OCI-LY3 (cell line): ENCODE results near the gene ZSCAN31.
A peak's percentile ranks its signal among the peaks of the same experiment; 100 is the strongest.

Source experiments
- H2AFZ ChIP-seq: fragments of 200-600, 300-600 bp; shearing (Covaris generic); 2 replicates; pipeline ENCODE4 v1.6.0; 2014; ENCODE audit warnings: antibody characterized with exemption, low read depth, low read length
- H3K27ac ChIP-seq: fragments of 200-600, 300-600 bp; sonication (generic); 2 replicates; pipeline ENCODE4 v1.5.1; 2014; ENCODE audit warnings: mild to moderate bottlenecking, low read length, moderate library complexity, mixed read lengths
- H3K27me3 ChIP-seq: fragments of 200-600, 300-600 bp; sonication (generic); 2 replicates; pipeline ENCODE4 v1.6.1; 2014; ENCODE audit warnings: low read depth, low read length, mixed read lengths
- H3K36me3 ChIP-seq: fragments of 200-600, 300-600 bp; sonication (generic); replicated peaks from 2 replicates; pipeline ENCODE3; 2014; ENCODE audit warnings: low read depth, low read length, mixed read lengths
- H3K4me1 ChIP-seq: fragments of 300-600, 200-600 bp; sonication (generic); 2 replicates; pipeline ENCODE4 v1.6.1; 2014; ENCODE audit warnings: low read length, mixed read lengths
- H3K4me2 ChIP-seq: fragments of 200-600, 300-600 bp; sonication (generic); 2 replicates; pipeline ENCODE4 v1.6.1; 2014; ENCODE audit warnings: low read length, mixed read lengths
- H3K4me3 ChIP-seq: fragments of 300-600, 200-600 bp; sonication (generic); 2 replicates; pipeline ENCODE4 v1.5.1; 2014; ENCODE audit warnings: antibody characterized with exemption, mild to moderate bottlenecking, low read length, moderate library complexity
- H3K79me2 ChIP-seq: fragments of 300-600, 200-600 bp; shearing (Covaris generic); 2 replicates; pipeline ENCODE4 v1.6.1; 2014; ENCODE audit warnings: mild to moderate bottlenecking, low read length, mixed read lengths
- H3K9ac ChIP-seq: fragments of 300-600, 200-600 bp; shearing (Covaris generic); 2 replicates; pipeline ENCODE4 v1.6.0; 2014; ENCODE audit warnings: mild to moderate bottlenecking, low read length, moderate library complexity
- H3K9me3 ChIP-seq: fragments of 200-600, 300-600 bp; shearing (Covaris generic); 2 replicates; pipeline ENCODE4 v1.6.1; 2014; ENCODE audit warnings: low read length, mixed read lengths; ENCODE audit not compliant: insufficient read depth
- H4K20me1 ChIP-seq: fragments of 200-600, 300-600 bp; sonication (generic); 2 replicates; pipeline ENCODE4 v1.6.1; 2016; ENCODE audit warnings: low read length, mixed read lengths; ENCODE audit not compliant: insufficient read depth
- CTCF ChIP-seq: fragments of 200-600, 300-600 bp; sonication (generic); IDR thresholded peaks from 2 replicates; pipeline ENCODE4 v1.5.1; 2014; ENCODE audit warnings: antibody characterized with exemption, low read length, low read depth
- EZH2phosphoT487 ChIP-seq: fragments of 200-600 bp; shearing (Covaris generic); IDR thresholded peaks from 2 replicates; pipeline ENCODE4 v1.6.1; 2018; ENCODE audit warnings: antibody characterized with exemption, mixed run types, low read depth

Gene ZSCAN31

GRCh38 chr6:28353356-28353755 lies 17.4 kb upstream of the ZSCAN31 start:
- no peaks in the 10 kb centered on the region for H3K27me3 ChIP-seq
- peaks cover 6% of the 10 kb centered on the region for H3K36me3 ChIP-seq
- H3K4me1 ChIP-seq: peaks cover 13% of the 10 kb centered on the region
- no peak overlapping the region for H3K4me2 ChIP-seq
- H3K9ac ChIP-seq: no peak overlapping the region
- H2AFZ ChIP-seq: no peak overlapping the region
- H3K4me3 ChIP-seq: no peak overlapping the region
- peaks cover 17% of the 10 kb centered on the region for H3K79me2 ChIP-seq
- no peaks in the 10 kb centered on the region for H4K20me1 ChIP-seq
- TF ChIP-seq EZH2phosphoT487 (no peak), CTCF (no peak)
- H3K9me3 ChIP-seq: no peaks in the 10 kb centered on the region
- H3K27ac ChIP-seq: no peak overlapping the region

GRCh38 chr6:28351493-28351925 lies 15.6 kb upstream of the ZSCAN31 start:
- Histone ChIP-seq H3K27ac (no peak overlapping the region), H3K9ac (no peak overlapping the region)

GRCh38 chr6:28351087-28351486 lies 15.1 kb upstream of the ZSCAN31 start:
- no peaks in the 10 kb centered on the region for H3K27me3 ChIP-seq
- no peaks in the 10 kb centered on the region for H3K9me3 ChIP-seq
- H3K27ac ChIP-seq: no peak overlapping the region
- H4K20me1 ChIP-seq: no peaks in the 10 kb centered on the region
- peaks cover 13% of the 10 kb centered on the region for H3K4me1 ChIP-seq
- H3K9ac ChIP-seq: no peak overlapping the region
- peak overlapping the region; percentile 68 for H3K4me2 ChIP-seq
- H3K4me3 ChIP-seq: no peak overlapping the region
- TF ChIP-seq EZH2phosphoT487 (no peak), CTCF (no peak)
- H3K79me2 ChIP-seq: peaks cover 17% of the 10 kb centered on the region
- peaks cover 6% of the 10 kb centered on the region for H3K36me3 ChIP-seq
- no peak overlapping the region for H2AFZ ChIP-seq

More at GRCh38 chr6:28351493-28351925, 15.6 kb upstream of the ZSCAN31 start:
- no peak overlapping the region for H3K4me3 ChIP-seq
- H3K27me3 ChIP-seq: no peaks in the 10 kb centered on the region
- no peaks in the 10 kb centered on the region for H3K9me3 ChIP-seq
- no peak overlapping the region for H2AFZ ChIP-seq
- TF ChIP-seq CTCF (no peak), EZH2phosphoT487 (no peak)
- no peaks in the 10 kb centered on the region for H4K20me1 ChIP-seq
- peaks cover 13% of the 10 kb centered on the region for H3K4me1 ChIP-seq
- peaks cover 6% of the 10 kb centered on the region for H3K36me3 ChIP-seq
- peaks cover 17% of the 10 kb centered on the region for H3K79me2 ChIP-seq
- no peak overlapping the region for H3K4me2 ChIP-seq

GRCh38 chr6:28349892-28350737 lies 14.2 kb upstream of the ZSCAN31 start, which contains the start of gene ZKSCAN3:
TSS of gene ZKSCAN3 (plus strand) at chr6:28349947. CDS start at chr6:28359587, 9,640 bp downstream.
- no peaks in the 10 kb centered on the region for H3K9me3 ChIP-seq
- H3K4me1 ChIP-seq: peaks cover 8% of the 10 kb centered on the region
- peak within 1 kb of the TSS; percentile 68 for H3K4me2 ChIP-seq
- peak within 1 kb of the TSS; percentile 79 for H3K9ac ChIP-seq
- peaks cover 17% of the 10 kb centered on the region for H3K79me2 ChIP-seq
- peak within 1 kb of the TSS; percentile 95 for H3K4me3 ChIP-seq
- H3K27ac ChIP-seq: peak within 1 kb of the TSS; percentile 40
- no peak for TF ChIP-seq CTCF
- peak within 1 kb of the TSS; percentile 100 for H2AFZ ChIP-seq
- H3K27me3 ChIP-seq: no peaks in the 10 kb centered on the region
- H4K20me1 ChIP-seq: no peaks in the 10 kb centered on the region
- peaks cover 6% of the 10 kb centered on the region for H3K36me3 ChIP-seq
